GM12878 (cell line): ENCODE measurements around the gene PADI1. TPM values are rescaled to one million over a fixed set of nuclear protein-coding genes. Genes with fewer than 3 reads are reported as not detected.

Experiments
- ATAC-seq: fragments of 200-7000 bp; cut with Tn5 transposase; 3 replicates; pipeline ENCODE4 v1.9.1; 2020; ENCODE audit warnings: mild to moderate bottlenecking, moderate library complexity
- BruUV-seq: library from RNA; stranded (reverse); fragments of 400-500 nt; replicated peaks from 2 replicates; lab custom pipeline; 2021; lab: Mats Ljungman, UMichigan
- CTCF ChIA-PET: fragments of 300-600 bp; sonication (Branson Sonifier 250); formaldehyde crosslinking; extraction: SDS; loops from one replicate; lab custom pipeline; 2021; ENCODE audit warnings: inconsistent platforms; lab: Yijun Ruan, JAX
- POLR2A ChIA-PET: fragments of 350-600 bp; formaldehyde crosslinking; extraction: SDS; loops from one replicate; lab custom pipeline; 2021; ENCODE audit warnings: inconsistent platforms; lab: Charles Lee
- RAD21 ChIA-PET: fragments of 300-600 bp; sonication (Branson Sonifier 250); formaldehyde crosslinking; loops from one replicate; lab custom pipeline; 2023; ENCODE audit warnings: antibody characterized with exemption; ENCODE audit not compliant: unreplicated experiment; lab: Charles Lee
- SMC1A ChIA-PET: fragments of 300-600 bp; sonication (Branson Sonifier 250); formaldehyde crosslinking; loops from one replicate; lab custom pipeline; 2023; ENCODE audit not compliant: unreplicated experiment, uncharacterized antibody; lab: Charles Lee
- DNase-seq: peaks from one replicate; pipeline ENCODE4 v3.0.0-alpha.2; 2011; ENCODE audit warnings: low read depth, low spot score
- FAIRE-seq: peaks from 3 replicates; lab custom pipeline; 2011; peaks lifted over from hg19 to GRCh38; lab: Jason Lieb, UNC
- H2AFZ ChIP-seq: 2 replicates; pipeline ENCODE4 v1.6.0; 2011; ENCODE audit warnings: low read depth, low read length, control low read depth; ENCODE audit not compliant: control insufficient read depth
- H3K27ac ChIP-seq: 2 replicates; pipeline ENCODE4 v1.5.1; 2011; ENCODE audit warnings: control low read depth; ENCODE audit not compliant: control insufficient read depth, insufficient read depth
- H3K27me3 ChIP-seq, 2 experiments: replicated peaks in 1 of 2; 2 replicates each; pipeline versions ENCODE4 v1.6.0 to v1.6.1; 2011; ENCODE audit warnings: low read length in 1 of 2; ENCODE audit not compliant: control insufficient read depth in 2 of 2, insufficient read depth in 2 of 2
- H3K36me3 ChIP-seq, 2 experiments: 2 replicates each; pipeline ENCODE4 v1.5.1; 2011; ENCODE audit warnings: low read length in 1 of 2; ENCODE audit not compliant: control insufficient read depth in 2 of 2, insufficient read depth in 2 of 2
- H3K4me1 ChIP-seq: 2 replicates; pipeline ENCODE4 v1.6.1; 2011; ENCODE audit warnings: mild to moderate bottlenecking, low read length, moderate library complexity, mixed read lengths; ENCODE audit not compliant: control insufficient read depth, insufficient read depth
- H3K4me2 ChIP-seq: 2 replicates; pipeline ENCODE4 v1.6.0; 2011; ENCODE audit warnings: control low read depth; ENCODE audit not compliant: control insufficient read depth, insufficient read depth
- H3K4me3 ChIP-seq: fragments of 200-600 bp; sonication (generic); 2 replicates; pipeline ENCODE4 v1.5.1; 2016
- H3K79me2 ChIP-seq: 2 replicates; pipeline ENCODE4 v1.6.0; 2011; ENCODE audit warnings: low read length; ENCODE audit not compliant: control insufficient read depth, insufficient read depth
- H3K9ac ChIP-seq: 2 replicates; pipeline ENCODE4 v1.8.0; 2011; ENCODE audit warnings: low read length, control low read depth, mixed read lengths; ENCODE audit not compliant: control insufficient read depth, insufficient read depth
- H3K9me3 ChIP-seq: replicated peaks from 3 replicates; pipeline ENCODE4 v1.5.1; 2011; ENCODE audit warnings: mild to moderate bottlenecking, low read length; ENCODE audit not compliant: control insufficient read depth, insufficient read depth
- H4K20me1 ChIP-seq: 2 replicates; pipeline ENCODE4 v1.6.0; 2011; ENCODE audit not compliant: control insufficient read depth, insufficient read depth
- FOXK2 ChIP-seq: fragments of 450-650 bp; IDR thresholded peaks from 2 replicates; pipeline ENCODE4 v1.6.1; 2017; ENCODE audit warnings: mild to moderate bottlenecking, moderate library complexity
- GATAD2B ChIP-seq: fragments of 450-650 bp; conservative IDR thresholded peaks from 2 replicates; pipeline ENCODE4 v1.6.1; 2017; ENCODE audit warnings: low read depth, mild to moderate bottlenecking, moderate library complexity
- HDGF ChIP-seq: fragments of 450-650 bp; IDR thresholded peaks from 2 replicates; pipeline ENCODE4 v1.6.1; 2016; ENCODE audit warnings: antibody characterized with exemption
- IKZF1 ChIP-seq: fragments of 450-650 bp; conservative IDR thresholded peaks from 2 replicates; pipeline ENCODE4 v1.6.1; 2017; ENCODE audit warnings: antibody characterized with exemption, mild to moderate bottlenecking
- IRF4 ChIP-seq: IDR thresholded peaks from 2 replicates; pipeline ENCODE4 v1.6.1; 2011; ENCODE audit warnings: low read depth, low read length
- IRF5 ChIP-seq: fragments of 450-650 bp; IDR thresholded peaks from 2 replicates; pipeline ENCODE4 v1.6.1; 2017; ENCODE audit warnings: borderline replicate concordance
- MTA3 ChIP-seq: IDR thresholded peaks from 2 replicates; pipeline ENCODE4 v1.6.1; 2012; ENCODE audit warnings: low read length, inconsistent platforms, borderline replicate concordance
- RAD51 ChIP-seq: fragments of 450-650 bp; IDR thresholded peaks from 2 replicates; pipeline ENCODE4 v1.6.1; 2016; ENCODE audit warnings: moderate library complexity, mild to moderate bottlenecking, inconsistent platforms
- SREBF2 ChIP-seq: IDR thresholded peaks from 2 replicates; pipeline ENCODE4 v1.6.1; 2012; ENCODE audit warnings: mild to moderate bottlenecking, low read length
- TAF1 ChIP-seq: IDR thresholded peaks from 2 replicates; pipeline ENCODE4 v1.6.1; 2011; ENCODE audit warnings: mild to moderate bottlenecking, low read depth, low read length, borderline replicate concordance
- TBL1XR1 ChIP-seq: IDR thresholded peaks from 2 replicates; pipeline ENCODE4 v1.6.1; 2012; ENCODE audit warnings: low read depth, low read length, improper control_type of control experiment
- YY1 ChIP-seq: IDR thresholded peaks from 2 replicates; pipeline ENCODE4 v1.6.1; 2011; ENCODE audit warnings: low read depth, mild to moderate bottlenecking, low read length
- ZZZ3 ChIP-seq: IDR thresholded peaks from 2 replicates; pipeline ENCODE4 v1.6.1; 2011; ENCODE audit warnings: low read depth; ENCODE audit not compliant: control insufficient read depth, insufficient read length
- WGBS: methylation state at CpG from one replicate; pipeline ENCODE4 v1.1.6; 2016; ENCODE audit warnings: low lambda C conversion rate; ENCODE audit not compliant: insufficient replicate concordance, insufficient coverage; ENCODE audit errors: missing lambda C conversion rate; 5-methylcytosine and 5-hydroxymethylcytosine counted together
- in situ Hi-C: fragments of 300-500 bp; cut with MboI; formaldehyde crosslinking; loops from 9 replicates; pipeline ENCODE4 v1.14.3; 2018; ENCODE audit warnings: mixed read lengths
- intact Hi-C: fragments of 100-400 bp; cut with micrococcal nuclease; formaldehyde crosslinking; loops from one replicate; pipeline ENCODE4 v1.14.2; 2022; ENCODE audit not compliant: unreplicated experiment
- polyA plus RNA-seq, 11 experiments: library from polyadenylated mRNA; depleted of rRNA in 4 of 11; unstranded in 6 of 11; stranded (reverse) in 5 of 11; fragments of >200 nt; fragmentation: Nextera tagmentation in 4 of 11; fragmentation: Illumina TruSeq in 1 of 11; extraction: Ambion mirVana in 4 of 11; extraction: Trizol in 1 of 11; gene quantifications; 1 replicate in 1 of 11; 2 replicates in 10 of 11; pipeline versions ENCODE4 v1.2.1 to v1.2.3, GENCODE V29; 2011 to 2016; ENCODE audit warnings: inconsistent platforms in 2 of 11, missing spikeins in 2 of 11, low read depth in 1 of 11
- total RNA-seq, 4 experiments: library from RNA; depleted of rRNA in 3 of 4; stranded (reverse); fragments of >200 nt in 3 of 4; fragmentation: Illumina TruSeq in 1 of 4; extraction: Trizol in 1 of 4; gene quantifications; 2 replicates each; pipeline versions ENCODE4 v1.2.1 to v1.2.3, GENCODE V29; 2013 to 2021
- TF ChIP-seq, protein P1 (sequence below): IDR thresholded peaks from 2 replicates; pipeline ENCODE4 v1.6.1; 2012; ENCODE audit warnings: low read depth, low read length, improper control_type of control experiment
- TF ChIP-seq, protein P2 (sequence below): fragments of 450-650 bp; conservative IDR thresholded peaks from 2 replicates; pipeline ENCODE4 v1.6.1; 2017; ENCODE audit warnings: mild to moderate bottlenecking, moderate library complexity
- TF ChIP-seq, protein P3 (sequence below): fragments of 450-650 bp; IDR thresholded peaks from 2 replicates; pipeline ENCODE4 v1.6.1; 2018; ENCODE audit warnings: mild to moderate bottlenecking, low read depth, moderate library complexity; ENCODE audit not compliant: partially characterized antibody

Gene PADI1
- total and polyA plus RNA-seq, 10 of the 15 experiments (the other 5 are each of a cell fraction or from before 2014, with no cell fraction given), result 0.05 TPM; not detected in 9

- TF ChIP-seq, protein P1, sequence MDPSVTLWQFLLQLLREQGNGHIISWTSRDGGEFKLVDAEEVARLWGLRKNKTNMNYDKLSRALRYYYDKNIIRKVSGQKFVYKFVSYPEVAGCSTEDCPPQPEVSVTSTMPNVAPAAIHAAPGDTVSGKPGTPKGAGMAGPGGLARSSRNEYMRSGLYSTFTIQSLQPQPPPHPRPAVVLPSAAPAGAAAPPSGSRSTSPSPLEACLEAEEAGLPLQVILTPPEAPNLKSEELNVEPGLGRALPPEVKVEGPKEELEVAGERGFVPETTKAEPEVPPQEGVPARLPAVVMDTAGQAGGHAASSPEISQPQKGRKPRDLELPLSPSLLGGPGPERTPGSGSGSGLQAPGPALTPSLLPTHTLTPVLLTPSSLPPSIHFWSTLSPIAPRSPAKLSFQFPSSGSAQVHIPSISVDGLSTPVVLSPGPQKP, result no peak
- no peak for TF ChIP-seq IKZF1
- TF ChIP-seq FOXK2, result no peak
- TF ChIP-seq TBL1XR1, result no peak
- no peak for TF ChIP-seq IRF4
- TF ChIP-seq, protein P2, sequence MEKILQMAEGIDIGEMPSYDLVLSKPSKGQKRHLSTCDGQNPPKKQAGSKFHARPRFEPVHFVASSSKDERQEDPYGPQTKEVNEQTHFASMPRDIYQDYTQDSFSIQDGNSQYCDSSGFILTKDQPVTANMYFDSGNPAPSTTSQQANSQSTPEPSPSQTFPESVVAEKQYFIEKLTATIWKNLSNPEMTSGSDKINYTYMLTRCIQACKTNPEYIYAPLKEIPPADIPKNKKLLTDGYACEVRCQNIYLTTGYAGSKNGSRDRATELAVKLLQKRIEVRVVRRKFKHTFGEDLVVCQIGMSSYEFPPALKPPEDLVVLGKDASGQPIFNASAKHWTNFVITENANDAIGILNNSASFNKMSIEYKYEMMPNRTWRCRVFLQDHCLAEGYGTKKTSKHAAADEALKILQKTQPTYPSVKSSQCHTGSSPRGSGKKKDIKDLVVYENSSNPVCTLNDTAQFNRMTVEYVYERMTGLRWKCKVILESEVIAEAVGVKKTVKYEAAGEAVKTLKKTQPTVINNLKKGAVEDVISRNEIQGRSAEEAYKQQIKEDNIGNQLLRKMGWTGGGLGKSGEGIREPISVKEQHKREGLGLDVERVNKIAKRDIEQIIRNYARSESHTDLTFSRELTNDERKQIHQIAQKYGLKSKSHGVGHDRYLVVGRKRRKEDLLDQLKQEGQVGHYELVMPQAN, result no peak
Measured at GRCh38 chr1:17225140-17225539, 20.2 kb downstream of the PADI1 start (continued).

- Histone ChIP-seq H3K9me3 (no peaks in the 10 kb centered on the region; the same call in 2 of the 3 replicates), H3K4me2 (no peak overlapping the region), H3K79me2 (no peaks in the 10 kb centered on the region), H3K27ac (no peak overlapping the region), H4K20me1 (no peaks in the 10 kb centered on the region), H3K4me3 (no peak overlapping the region), H3K9ac (no peak overlapping the region), H3K4me1 (no peaks in the 10 kb centered on the region), H3K36me3 (no peaks in the 10 kb centered on the region), H2AFZ (no peak overlapping the region), H3K27me3 (peaks cover 0 to 2% of the 10 kb centered on the region in 2 experiments; a peak in 2 of 4 replicates)
- SMC1A ChIA-PET, result no interaction called here
- CTCF ChIA-PET, result interaction anchor here (0.7 to 1.2 kb wide), 3 partner anchors 9 to 101 kb away, joined by 3 to 4 read pairs (median 3); no protein-coding TSS in a partner anchor
- in situ Hi-C loops, result no loop called here
- ATAC-seq, result no peak
- no peak for DNase-seq
- intact Hi-C loops, result no loop called here
- WGBS, result 45% methylated on average over 7 of the region's 7 CpGs
- no TSS peak for BruUV-seq
- no peak for TF ChIP-seq SREBF2
- no peak for TF ChIP-seq TAF1
- TF ChIP-seq, protein P3, sequence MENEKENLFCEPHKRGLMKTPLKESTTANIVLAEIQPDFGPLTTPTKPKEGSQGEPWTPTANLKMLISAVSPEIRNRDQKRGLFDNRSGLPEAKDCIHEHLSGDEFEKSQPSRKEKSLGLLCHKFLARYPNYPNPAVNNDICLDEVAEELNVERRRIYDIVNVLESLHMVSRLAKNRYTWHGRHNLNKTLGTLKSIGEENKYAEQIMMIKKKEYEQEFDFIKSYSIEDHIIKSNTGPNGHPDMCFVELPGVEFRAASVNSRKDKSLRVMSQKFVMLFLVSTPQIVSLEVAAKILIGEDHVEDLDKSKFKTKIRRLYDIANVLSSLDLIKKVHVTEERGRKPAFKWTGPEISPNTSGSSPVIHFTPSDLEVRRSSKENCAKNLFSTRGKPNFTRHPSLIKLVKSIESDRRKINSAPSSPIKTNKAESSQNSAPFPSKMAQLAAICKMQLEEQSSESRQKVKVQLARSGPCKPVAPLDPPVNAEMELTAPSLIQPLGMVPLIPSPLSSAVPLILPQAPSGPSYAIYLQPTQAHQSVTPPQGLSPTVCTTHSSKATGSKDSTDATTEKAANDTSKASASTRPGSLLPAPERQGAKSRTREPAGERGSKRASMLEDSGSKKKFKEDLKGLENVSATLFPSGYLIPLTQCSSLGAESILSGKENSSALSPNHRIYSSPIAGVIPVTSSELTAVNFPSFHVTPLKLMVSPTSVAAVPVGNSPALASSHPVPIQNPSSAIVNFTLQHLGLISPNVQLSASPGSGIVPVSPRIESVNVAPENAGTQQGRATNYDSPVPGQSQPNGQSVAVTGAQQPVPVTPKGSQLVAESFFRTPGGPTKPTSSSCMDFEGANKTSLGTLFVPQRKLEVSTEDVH, result no peak
- TF ChIP-seq IRF5, result no peak
- TF ChIP-seq YY1, result no peak
- no peak for TF ChIP-seq MTA3
- TF ChIP-seq HDGF, result no peak
- no peak for TF ChIP-seq GATAD2B
- TF ChIP-seq RAD51, result no peak
- TF ChIP-seq ZZZ3, result no peak
- RAD21 ChIA-PET, result no interaction called here
- FAIRE-seq, result no peak
- POLR2A ChIA-PET, result no interaction called here
Measured at GRCh38 chr1:17227358-17227915, 22.5 kb downstream of the PADI1 start.
